Parathyroid adenoma (tissue), 2 donors: Measurements from ENCODE around the gene SLC29A1.

ENCODE experiments used
- H2AFZ ChIP-seq: fragments of 300-600 bp; sonication (generic); one replicate; pipeline ENCODE4 v1.7.0; 2017; ENCODE audit warnings: antibody characterized with exemption, mild to moderate bottlenecking
- H3K27ac ChIP-seq: fragments of 300-600 bp; sonication (generic); one replicate; pipeline ENCODE4 v1.7.0; 2017
- H3K27me3 ChIP-seq: fragments of 300-600 bp; sonication (generic); one replicate; pipeline ENCODE4 v1.7.0; 2017; ENCODE audit warnings: low read length; ENCODE audit not compliant: control insufficient read depth, insufficient read depth
- H3K36me3 ChIP-seq: fragments of 300-600 bp; sonication (generic); one replicate; pipeline ENCODE4 v1.7.0; 2017; ENCODE audit warnings: low read length; ENCODE audit not compliant: control insufficient read depth, insufficient read depth
- H3K4me1 ChIP-seq: fragments of 300-600 bp; sonication (generic); one replicate; pipeline ENCODE4 v1.7.0; 2017; ENCODE audit warnings: control low read depth
- H3K4me2 ChIP-seq: fragments of 300-600 bp; sonication (generic); one replicate; pipeline ENCODE4 v1.7.0; 2017; ENCODE audit warnings: low read length
- H3K4me3 ChIP-seq: fragments of 300-600 bp; sonication (generic); one replicate; pipeline ENCODE4 v1.7.0; 2017; ENCODE audit warnings: low read depth, low read length
- H3K79me2 ChIP-seq: fragments of 300-600 bp; sonication (generic); one replicate; pipeline ENCODE4 v1.7.0; 2017; ENCODE audit warnings: control low read depth
- H3K9ac ChIP-seq: fragments of 300-600 bp; sonication (generic); one replicate; pipeline ENCODE4 v1.7.0; 2017; ENCODE audit warnings: mild to moderate bottlenecking
- H3K9me3 ChIP-seq: fragments of 300-600 bp; sonication (generic); one replicate; pipeline ENCODE4 v1.7.0; 2017; ENCODE audit warnings: low read length; ENCODE audit not compliant: control insufficient read depth
- TF ChIP-seq, protein P1 (sequence below): fragments of 300-600 bp; sonication (generic); IDR thresholded peaks from one replicate; pipeline ENCODE4 v1.7.0; 2017; ENCODE audit warnings: antibody characterized with exemption, mild to moderate bottlenecking
- donor health status: primary hyperparathyroidism.

SLC29A1 gene

DNA sequence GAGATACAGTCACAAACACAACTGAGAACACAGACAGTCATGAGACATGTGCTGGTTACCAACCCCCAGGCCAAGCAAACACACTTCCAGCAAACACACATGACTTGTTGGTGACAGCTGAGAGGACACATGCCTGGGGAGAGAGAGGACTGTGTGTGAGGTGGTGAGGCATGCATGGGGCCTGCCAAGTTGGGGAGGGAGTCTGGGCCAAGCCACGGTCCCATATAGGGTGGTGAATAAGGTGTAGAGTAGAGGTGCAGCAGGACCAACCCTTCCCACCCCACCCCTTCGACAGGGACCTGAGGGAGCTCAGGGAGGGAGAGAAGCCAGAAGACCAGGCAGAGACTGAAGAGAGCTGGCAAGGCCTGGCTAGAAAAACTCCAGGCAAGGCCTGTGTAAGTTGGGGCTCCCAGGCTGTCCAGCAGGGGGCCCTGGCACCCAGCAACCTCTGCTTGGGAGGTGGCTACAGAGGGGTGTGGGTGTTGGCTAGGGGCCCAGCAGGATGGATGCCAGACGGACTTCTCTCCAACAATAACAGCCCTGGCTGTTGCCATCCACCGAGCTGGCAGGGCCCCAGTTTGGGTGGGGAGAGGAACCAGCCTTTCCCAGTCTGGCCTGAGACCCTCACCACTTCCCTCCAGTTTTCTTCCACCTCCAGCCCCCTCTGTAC lies 2.0 kb upstream of the SLC29A1 start:
- H3K4me1 ChIP-seq, result peaks cover 14% of the 10 kb centered on the region

GRCh38 chr6:44221961-44222335 lies 1.4 kb upstream of the SLC29A1 start:
- Histone ChIP-seq H3K27me3 (no peaks in the 10 kb centered on the region), H3K4me3 (no peak overlapping the region), H3K79me2 (no peaks in the 10 kb centered on the region), H2AFZ (peak overlapping the region; percentile 75), H3K9me3 (no peaks in the 10 kb centered on the region), H3K4me1 (peaks cover 14% of the 10 kb centered on the region), H3K9ac (no peak overlapping the region), H3K36me3 (no peaks in the 10 kb centered on the region), H3K4me2 (peak overlapping the region; percentile 50), H3K27ac (no peak overlapping the region)
- TF ChIP-seq, protein P1, sequence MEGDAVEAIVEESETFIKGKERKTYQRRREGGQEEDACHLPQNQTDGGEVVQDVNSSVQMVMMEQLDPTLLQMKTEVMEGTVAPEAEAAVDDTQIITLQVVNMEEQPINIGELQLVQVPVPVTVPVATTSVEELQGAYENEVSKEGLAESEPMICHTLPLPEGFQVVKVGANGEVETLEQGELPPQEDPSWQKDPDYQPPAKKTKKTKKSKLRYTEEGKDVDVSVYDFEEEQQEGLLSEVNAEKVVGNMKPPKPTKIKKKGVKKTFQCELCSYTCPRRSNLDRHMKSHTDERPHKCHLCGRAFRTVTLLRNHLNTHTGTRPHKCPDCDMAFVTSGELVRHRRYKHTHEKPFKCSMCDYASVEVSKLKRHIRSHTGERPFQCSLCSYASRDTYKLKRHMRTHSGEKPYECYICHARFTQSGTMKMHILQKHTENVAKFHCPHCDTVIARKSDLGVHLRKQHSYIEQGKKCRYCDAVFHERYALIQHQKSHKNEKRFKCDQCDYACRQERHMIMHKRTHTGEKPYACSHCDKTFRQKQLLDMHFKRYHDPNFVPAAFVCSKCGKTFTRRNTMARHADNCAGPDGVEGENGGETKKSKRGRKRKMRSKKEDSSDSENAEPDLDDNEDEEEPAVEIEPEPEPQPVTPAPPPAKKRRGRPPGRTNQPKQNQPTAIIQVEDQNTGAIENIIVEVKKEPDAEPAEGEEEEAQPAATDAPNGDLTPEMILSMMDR, result no peak

More for the DNA sequence above, 2.0 kb upstream of the SLC29A1 start:
- Histone ChIP-seq H3K79me2 (no peaks in the 10 kb centered on the region), H3K4me2 (peak overlapping the region; percentile 50), H3K9me3 (no peaks in the 10 kb centered on the region), H2AFZ (peak overlapping the region; percentile 75), H3K36me3 (no peaks in the 10 kb centered on the region), H3K4me3 (no peak overlapping the region), H3K9ac (no peak overlapping the region), H3K27me3 (no peaks in the 10 kb centered on the region), H3K27ac (peak overlapping the region; percentile 41)
- TF ChIP-seq, protein P1, result peak; percentile 85

- TF ChIP-seq, protein P1, result no peak
- H2AFZ ChIP-seq, result peak overlapping the region; percentile 27
- no peak overlapping the region for H3K9ac ChIP-seq
- no peaks in the 10 kb centered on the region for H3K9me3 ChIP-seq
- H3K27ac ChIP-seq, result peak overlapping the region; percentile 6
- H3K4me1 ChIP-seq, result peaks cover 14% of the 10 kb centered on the region
- no peaks in the 10 kb centered on the region for H3K36me3 ChIP-seq
- H3K79me2 ChIP-seq, result no peaks in the 10 kb centered on the region
- no peaks in the 10 kb centered on the region for H3K27me3 ChIP-seq
- peak overlapping the region; percentile 88 for H3K4me2 ChIP-seq
- H3K4me3 ChIP-seq, result no peak overlapping the region
Observed at GRCh38 chr6:44222486-44223318, 693 bp upstream of the SLC29A1 start.

GRCh38 chr6:44224029-44224964 lies 902 bp downstream of the SLC29A1 start:
- Histone ChIP-seq H3K4me3 (peak overlapping the region; percentile 37), H3K4me2 (peak overlapping the region; percentile 88), H3K36me3 (no peaks in the 10 kb centered on the region), H2AFZ (peak overlapping the region; percentile 80), H3K4me1 (peaks cover 14% of the 10 kb centered on the region), H3K27ac (no peak overlapping the region), H3K79me2 (no peaks in the 10 kb centered on the region), H3K9me3 (no peaks in the 10 kb centered on the region), H3K27me3 (no peaks in the 10 kb centered on the region), H3K9ac (no peak overlapping the region)
- TF ChIP-seq, protein P1, result no peak
